Kidney epithelial cell (primary cell): ENCODE measurements around the gene IGFN1. TPM values are rescaled to one million over a fixed set of nuclear protein-coding genes. Genes with fewer than 3 reads are reported as not detected.

Experiments used
- DNase-seq: peaks from one replicate; pipeline ENCODE4 v3.0.0-alpha.2; 2010; ENCODE audit warnings: low read depth
- H3K27me3 ChIP-seq: 2 replicates; pipeline ENCODE4 v1.6.0; 2011; ENCODE audit warnings: low read length; ENCODE audit not compliant: control insufficient read depth, insufficient read depth
- H3K36me3 ChIP-seq: 2 replicates; pipeline ENCODE4 v1.5.1; 2011; ENCODE audit warnings: low read length; ENCODE audit not compliant: control insufficient read depth, insufficient read depth
- H3K4me3 ChIP-seq: 2 replicates; pipeline ENCODE4 v1.5.1; 2011; ENCODE audit warnings: low read depth, mild to moderate bottlenecking, control low read depth, low read length
- total RNA-seq: library from RNA; depleted of rRNA; stranded (reverse); fragments of >200 nt; gene quantifications from 2 replicates; pipeline ENCODE4 v1.2.3, GENCODE V29; 2015
- TF ChIP-seq, protein P1 (sequence below): IDR thresholded peaks from 2 replicates; pipeline ENCODE4 v1.5.1; 2011; ENCODE audit warnings: mild to moderate bottlenecking, moderate library complexity, low read length, control low read depth, inconsistent platforms; ENCODE audit not compliant: insufficient read depth, poor library complexity, severe bottlenecking

IGFN1 gene
- total RNA-seq, 1 donor from 2014 or later = 0.54 TPM

DNA sequence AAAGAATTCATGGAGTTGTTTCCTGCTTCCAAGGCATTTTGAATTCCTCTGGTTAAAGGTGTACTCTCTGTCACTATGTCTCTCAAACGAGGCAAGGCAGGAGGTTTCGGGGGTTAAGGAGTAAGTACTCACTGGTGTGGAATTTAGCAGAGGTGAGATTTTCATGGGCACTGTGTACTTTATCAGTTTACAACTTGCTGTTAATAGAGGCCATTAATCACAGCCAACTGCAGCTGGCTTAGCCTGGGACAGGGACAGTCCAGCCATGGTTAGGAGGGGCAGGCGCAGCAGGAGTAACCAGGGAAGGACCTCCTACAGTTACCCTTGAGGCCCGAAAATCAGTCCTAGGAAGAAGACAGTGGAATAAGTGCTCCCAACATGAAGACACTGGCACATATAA is 18.3 kb upstream of the IGFN1 start:
- H3K36me3 ChIP-seq = no peaks in the 10 kb centered on the region
- TF ChIP-seq, protein P1, sequence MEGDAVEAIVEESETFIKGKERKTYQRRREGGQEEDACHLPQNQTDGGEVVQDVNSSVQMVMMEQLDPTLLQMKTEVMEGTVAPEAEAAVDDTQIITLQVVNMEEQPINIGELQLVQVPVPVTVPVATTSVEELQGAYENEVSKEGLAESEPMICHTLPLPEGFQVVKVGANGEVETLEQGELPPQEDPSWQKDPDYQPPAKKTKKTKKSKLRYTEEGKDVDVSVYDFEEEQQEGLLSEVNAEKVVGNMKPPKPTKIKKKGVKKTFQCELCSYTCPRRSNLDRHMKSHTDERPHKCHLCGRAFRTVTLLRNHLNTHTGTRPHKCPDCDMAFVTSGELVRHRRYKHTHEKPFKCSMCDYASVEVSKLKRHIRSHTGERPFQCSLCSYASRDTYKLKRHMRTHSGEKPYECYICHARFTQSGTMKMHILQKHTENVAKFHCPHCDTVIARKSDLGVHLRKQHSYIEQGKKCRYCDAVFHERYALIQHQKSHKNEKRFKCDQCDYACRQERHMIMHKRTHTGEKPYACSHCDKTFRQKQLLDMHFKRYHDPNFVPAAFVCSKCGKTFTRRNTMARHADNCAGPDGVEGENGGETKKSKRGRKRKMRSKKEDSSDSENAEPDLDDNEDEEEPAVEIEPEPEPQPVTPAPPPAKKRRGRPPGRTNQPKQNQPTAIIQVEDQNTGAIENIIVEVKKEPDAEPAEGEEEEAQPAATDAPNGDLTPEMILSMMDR = no peak
- H3K27me3 ChIP-seq = no peaks in the 10 kb centered on the region
- DNase-seq = no peak
- no peak overlapping the region for H3K4me3 ChIP-seq

DNA sequence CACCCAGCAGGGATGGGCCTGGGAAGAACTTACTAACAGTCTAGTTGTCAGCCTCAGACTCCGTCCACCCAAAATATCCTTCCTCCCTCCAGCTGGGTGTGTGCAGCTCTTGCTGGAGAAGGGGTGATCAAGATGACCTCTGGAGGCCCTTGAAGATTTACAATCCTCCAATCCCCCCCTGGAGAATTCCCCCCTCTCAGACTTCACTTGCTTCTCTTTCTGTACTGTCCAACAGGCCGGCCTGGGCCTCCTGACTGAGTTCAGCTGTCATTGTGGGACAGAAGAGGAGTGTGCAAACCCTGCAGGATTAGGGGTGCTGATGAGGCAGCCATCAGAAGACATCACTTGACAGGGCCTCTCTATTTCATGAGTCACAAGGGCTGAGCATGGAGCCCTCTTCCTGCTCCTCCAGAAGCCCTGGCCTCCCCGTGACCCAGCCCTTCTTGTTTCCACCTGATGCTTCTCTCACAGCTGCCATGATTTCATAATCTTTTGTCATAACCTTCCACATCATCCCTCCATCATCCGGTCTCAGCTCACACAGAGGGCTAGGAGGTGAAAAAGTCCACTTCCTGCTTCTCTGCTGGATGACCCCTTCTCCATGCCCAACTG is 17.5 kb upstream of the IGFN1 start:
- TF ChIP-seq, protein P1 = no peak
- no peak for DNase-seq
- H3K4me3 ChIP-seq = no peak overlapping the region
- no peaks in the 10 kb centered on the region for H3K36me3 ChIP-seq
- H3K27me3 ChIP-seq = no peaks in the 10 kb centered on the region

DNA sequence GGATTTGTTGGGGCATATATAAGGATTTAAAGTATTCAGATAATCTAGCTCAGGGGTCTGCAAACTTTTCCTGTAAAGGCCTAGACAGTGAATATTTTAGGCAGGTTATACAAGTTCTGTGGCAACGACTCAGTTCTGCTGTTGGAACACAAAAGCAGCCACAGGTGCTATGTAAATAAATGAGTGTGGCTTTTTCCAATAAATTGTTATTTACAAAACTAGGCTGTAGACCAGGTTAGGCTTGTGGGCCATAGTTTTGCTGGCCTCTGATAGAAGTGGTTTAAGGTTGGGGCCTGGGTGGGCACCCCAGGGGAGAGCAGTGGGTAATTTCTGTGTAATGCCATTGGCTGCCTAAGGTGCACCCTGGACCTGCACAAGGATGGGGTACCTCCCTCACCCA is 16.9 kb upstream of the IGFN1 start:
- H3K27me3 ChIP-seq = no peaks in the 10 kb centered on the region
- H3K36me3 ChIP-seq = no peaks in the 10 kb centered on the region
- DNase-seq = no peak
- no peak overlapping the region for H3K4me3 ChIP-seq
- TF ChIP-seq, protein P1 = no peak

DNA sequence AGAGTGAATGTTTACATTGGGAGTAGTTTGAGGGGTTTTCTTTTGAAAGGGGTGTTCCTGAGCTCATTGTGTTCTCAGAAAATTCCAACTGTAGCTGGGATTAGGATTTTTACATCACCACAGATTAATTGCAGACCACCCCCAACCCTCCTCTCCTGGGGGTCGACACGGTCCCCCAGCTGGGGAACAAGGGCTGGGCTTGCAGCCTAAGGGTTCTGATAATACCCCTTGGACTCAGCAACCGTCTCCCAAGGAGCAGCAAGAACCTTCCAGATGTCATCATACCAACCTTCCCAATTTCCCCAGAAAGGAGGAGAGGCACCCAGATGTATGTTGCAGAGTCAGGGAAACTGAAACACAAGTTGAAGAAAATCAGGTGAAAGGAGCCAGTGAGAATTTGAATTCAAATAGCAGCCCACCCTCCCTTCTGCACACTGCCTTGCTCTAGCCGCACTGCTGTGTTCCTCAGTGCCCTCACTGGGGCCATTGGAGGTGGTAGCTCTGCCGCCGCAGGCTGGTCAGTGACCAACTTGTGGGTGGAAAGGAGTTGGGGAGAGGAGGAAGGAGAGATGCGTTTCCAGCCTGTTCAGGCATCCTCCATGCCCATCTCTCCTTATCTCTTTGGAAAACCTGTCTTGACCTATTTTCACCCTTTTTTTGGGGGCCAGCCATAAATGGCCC is 14.7 kb upstream of the IGFN1 start:
- no peak for DNase-seq
- no peaks in the 10 kb centered on the region for H3K36me3 ChIP-seq

DNA sequence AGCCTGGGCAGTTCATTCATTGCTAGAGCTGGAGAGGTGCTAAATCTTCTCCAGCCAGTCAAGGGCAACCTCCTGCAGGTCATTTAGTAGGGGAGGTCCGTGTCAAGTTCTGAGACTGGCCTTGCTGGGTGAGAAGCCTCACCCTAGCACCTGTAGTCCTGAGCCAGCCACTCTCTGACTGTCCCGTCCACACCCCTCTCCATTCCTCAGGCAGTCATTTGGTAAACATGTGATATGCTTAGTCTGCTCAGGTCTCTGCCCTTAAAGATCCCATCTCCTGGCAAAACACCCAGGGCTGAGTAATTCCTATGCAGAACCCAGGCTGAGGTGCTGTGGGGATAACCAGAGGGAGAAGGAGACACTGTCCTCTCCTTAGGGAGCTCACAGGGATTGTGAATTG is 13.7 kb upstream of the IGFN1 start:
- H3K36me3 ChIP-seq = no peaks in the 10 kb centered on the region
- peaks cover 4% of the 10 kb centered on the region for H3K27me3 ChIP-seq
- TF ChIP-seq, protein P1 = no peak
- DNase-seq = no peak
- H3K4me3 ChIP-seq = no peak overlapping the region

More for the DNA sequence above, 14.7 kb upstream of the IGFN1 start:
- Histone ChIP-seq H3K27me3 (no peaks in the 10 kb centered on the region), H3K4me3 (no peak overlapping the region)
- TF ChIP-seq, protein P1 = no peak
